ENCODE results near the gene PMP22. TPM values are rescaled to one million over a fixed set of nuclear protein-coding genes. Genes with fewer than 3 reads are reported as not detected.

PMP22 gene
- total RNA-seq, 1 experiment from 2014 or later, result 2.6 TPM

DNA sequence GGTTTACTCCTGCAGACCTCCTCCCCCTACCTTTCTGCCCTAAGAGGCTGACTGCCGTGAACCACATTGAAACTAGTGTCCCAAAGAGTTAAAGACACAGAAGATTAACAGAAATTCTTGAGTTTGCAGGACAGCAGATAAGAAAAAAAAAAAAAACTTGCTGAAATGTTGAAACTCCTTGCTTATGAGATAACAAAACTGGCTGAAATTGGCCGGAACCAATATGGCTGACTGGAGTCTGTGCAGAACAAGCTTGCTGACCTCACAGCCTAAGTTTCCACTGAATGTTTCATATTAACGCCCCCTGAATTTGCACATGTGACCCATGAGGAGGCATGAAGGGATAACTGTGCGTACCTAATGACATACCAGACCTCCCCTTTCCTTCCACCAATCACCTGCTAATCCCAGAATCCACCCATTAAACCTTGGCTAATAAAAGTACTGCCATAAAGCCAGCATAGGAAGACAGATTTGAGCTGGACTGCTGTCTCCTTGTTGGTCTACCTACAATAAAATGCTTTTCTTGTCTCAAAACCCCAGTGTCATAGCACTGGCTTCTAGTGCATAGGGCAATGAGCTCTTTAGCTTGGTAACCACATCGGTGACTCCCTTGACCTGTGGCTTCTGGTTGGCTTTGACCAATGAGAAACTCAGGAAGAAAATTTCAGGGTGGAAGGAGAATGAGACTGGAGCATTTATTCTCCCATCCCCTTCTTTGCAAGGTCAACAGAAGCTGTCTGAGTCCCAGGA is 80.1 kb downstream of the PMP22 start:
- POLR2A ChIA-PET (ENCODE audit: unreplicated experiment), result interaction anchor here (0.8 kb wide), 1 partner anchor 896 kb away, joined by 3 read pairs; no protein-coding TSS in a partner anchor
- Histone ChIP-seq H3K27ac (no peak overlapping the region), H4K20me1 (ENCODE audit: insufficient read depth) (no peaks in the 10 kb centered on the region), H3F3A (ENCODE audit: insufficient read depth, low read depth) (no peaks in the 10 kb centered on the region), H2AFZ (no peak overlapping the region), H3K4me1 (replicated peaks; ENCODE audit: insufficient read depth) (no peaks in the 10 kb centered on the region), H3K79me2 (ENCODE audit: low read depth) (no peaks in the 10 kb centered on the region), H3K4me2 (no peak overlapping the region), H3K27me3 (ENCODE audit: insufficient read depth, low read depth) (peaks cover 39% of the 10 kb centered on the region), H3K36me3 (ENCODE audit: low read depth) (no peaks in the 10 kb centered on the region), H3K4me3 (no peak overlapping the region), H3K9me2 (ENCODE audit: insufficient read depth) (no peaks in the 10 kb centered on the region), H3K9me3 (ENCODE audit: insufficient read depth, low read depth) (no peaks in the 10 kb centered on the region)
- DNase-seq, result no peak
- TF ChIP-seq CTCF (conservative IDR thresholded peaks at IDR 0.05), result no peak
- TF ChIP-seq EZH2 (IDR thresholded peaks at IDR 0.05; ENCODE audit: low read depth), result no peak
- intact Hi-C loops (cut with micrococcal nuclease; ENCODE audit: unreplicated experiment), result no loop called here
- CTCF ChIA-PET, result no interaction called here
- no TSS peak for BruUV-seq (replicated peaks)

- Histone ChIP-seq H2AFZ (no peak overlapping the region), H3K4me1 (replicated peaks; ENCODE audit: insufficient read depth) (no peaks in the 10 kb centered on the region), H3K79me2 (ENCODE audit: low read depth) (no peaks in the 10 kb centered on the region), H3K4me3 (no peak overlapping the region), H3K27ac (no peak overlapping the region), H3K9me3 (ENCODE audit: insufficient read depth, low read depth) (no peaks in the 10 kb centered on the region), H3K4me2 (no peak overlapping the region), H4K20me1 (ENCODE audit: insufficient read depth) (no peaks in the 10 kb centered on the region), H3K27me3 (ENCODE audit: insufficient read depth, low read depth) (peaks cover 28% of the 10 kb centered on the region), H3K36me3 (ENCODE audit: low read depth) (no peaks in the 10 kb centered on the region), H3K9me2 (ENCODE audit: insufficient read depth) (no peaks in the 10 kb centered on the region), H3F3A (ENCODE audit: insufficient read depth, low read depth) (no peaks in the 10 kb centered on the region)
- intact Hi-C loops (cut with micrococcal nuclease; ENCODE audit: unreplicated experiment), result no loop called here
- TF ChIP-seq CTCF (conservative IDR thresholded peaks at IDR 0.05) (no peak), EZH2 (IDR thresholded peaks at IDR 0.05; ENCODE audit: low read depth) (no peak)
- DNase-seq, result no peak
- ChIA-PET CTCF (no interaction called here), POLR2A (ENCODE audit: unreplicated experiment) (no interaction called here)
- BruUV-seq (replicated peaks), result no TSS peak
Observed at GRCh38 chr17:15181816-15182215, 83.3 kb downstream of the PMP22 start.

- DNase-seq, result no peak
- Histone ChIP-seq H3K4me3 (no peak overlapping the region), H3K9me3 (ENCODE audit: insufficient read depth, low read depth) (no peaks in the 10 kb centered on the region), H3K79me2 (ENCODE audit: low read depth) (no peaks in the 10 kb centered on the region), H3K4me1 (replicated peaks; ENCODE audit: insufficient read depth) (no peaks in the 10 kb centered on the region), H2AFZ (no peak overlapping the region), H4K20me1 (ENCODE audit: insufficient read depth) (no peaks in the 10 kb centered on the region), H3K9me2 (ENCODE audit: insufficient read depth) (no peaks in the 10 kb centered on the region), H3K27ac (no peak overlapping the region), H3K4me2 (no peak overlapping the region), H3K27me3 (ENCODE audit: insufficient read depth, low read depth) (peaks cover 31% of the 10 kb centered on the region), H3K36me3 (ENCODE audit: low read depth) (no peaks in the 10 kb centered on the region), H3F3A (ENCODE audit: insufficient read depth, low read depth) (no peaks in the 10 kb centered on the region)
- intact Hi-C loops (cut with micrococcal nuclease; ENCODE audit: unreplicated experiment), result no loop called here
- CTCF ChIA-PET, result no interaction called here
- POLR2A ChIA-PET (ENCODE audit: unreplicated experiment), result no interaction called here
- TF ChIP-seq CTCF (conservative IDR thresholded peaks at IDR 0.05), result no peak
- no peak for TF ChIP-seq EZH2 (IDR thresholded peaks at IDR 0.05; ENCODE audit: low read depth)
- BruUV-seq (replicated peaks), result no TSS peak
Observed at GRCh38 chr17:15181333-15181732, 83.8 kb downstream of the PMP22 start.

All from PC-9 (cell line).